ENCODE results near the gene MRPS10. TPM values are rescaled to one million over a fixed set of nuclear protein-coding genes. Genes with fewer than 3 reads are reported as not detected.

Gene MRPS10
- total and polyA plus RNA-seq, 10 of the 15 experiments (the other 5 are each of a cell fraction or from before 2014, with no cell fraction given) = 28.5 to 83.3 (median 52.8) TPM

GRCh38 chr6:42226161-42226611 lies 8.5 kb upstream of the MRPS10 start:
- POLR2A ChIA-PET = interaction anchor here (0.9 to 3.0 kb wide), 4 partner anchors 10 to 284 kb away, joined by 3 to 14 read pairs (median 3); no protein-coding TSS in a partner anchor

More at GRCh38 chr6:42226161-42226611, 8.5 kb upstream of the MRPS10 start:
- DNase-seq (ENCODE audit: low read depth, low spot score) (no peak), FAIRE-seq (no peak), ATAC-seq (no peak)
- H3K9me3 ChIP-seq (replicated peaks; ENCODE audit: control insufficient read depth, insufficient read depth, low read length) = no peaks in the 10 kb centered on the region
- no peaks in the 10 kb centered on the region for H4K20me1 ChIP-seq (ENCODE audit: control insufficient read depth, insufficient read depth)
- H3K4me2 ChIP-seq (ENCODE audit: control insufficient read depth, insufficient read depth) = no peak overlapping the region
- intact Hi-C loops (cut with micrococcal nuclease; ENCODE audit: unreplicated experiment) (no loop called here), in situ Hi-C loops (cut with MboI) (no loop called here)
- 71% methylated on average over 3 of the region's 3 CpGs for WGBS (ENCODE audit: insufficient coverage, insufficient replicate concordance, low lambda C conversion rate, missing lambda C conversion rate)
- H3K27me3 ChIP-seq (replicated peaks in 1 of 2; ENCODE audit: control insufficient read depth in 2 of 2, insufficient read depth in 2 of 2, low read length in 1 of 2) = no peaks in the 10 kb centered on the region
- RAD21 ChIA-PET (ENCODE audit: unreplicated experiment) = interaction anchor here (1.1 to 2.8 kb wide), 4 partner anchors 10 to 283 kb away, joined by 3 to 11 read pairs (median 4); no protein-coding TSS in a partner anchor
- BruUV-seq (replicated peaks) = no TSS peak
- H3K27ac ChIP-seq (ENCODE audit: control insufficient read depth, insufficient read depth) = no peak overlapping the region
- H3K9ac ChIP-seq (ENCODE audit: control insufficient read depth, insufficient read depth, low read length) = no peak overlapping the region
- TF ChIP-seq GATAD2B (conservative IDR thresholded peaks at IDR 0.05; ENCODE audit: low read depth) (no peak), PKNOX1 (IDR thresholded peaks at IDR 0.05) (no peak), TAF1 (IDR thresholded peaks at IDR 0.05; ENCODE audit: borderline replicate concordance, low read depth, low read length) (no peak), EGR1 (IDR thresholded peaks at IDR 0.05; ENCODE audit: borderline replicate concordance in 1 of 2, low read depth in 2 of 2, low read length in 2 of 2) (no peak)
- SMC1A ChIA-PET (ENCODE audit: uncharacterized antibody, unreplicated experiment) = interaction anchor here (4.5 to 6.1 kb wide), 2 partner anchors 10 to 13 kb away, joined by 31 to 49 read pairs; no protein-coding TSS in a partner anchor
- H3K36me3 ChIP-seq (ENCODE audit: control insufficient read depth in 2 of 2, insufficient read depth in 2 of 2, low read length in 1 of 2) = no peaks in the 10 kb centered on the region
- H2AFZ ChIP-seq (ENCODE audit: control insufficient read depth, low read depth, low read length) = no peak overlapping the region
- no peak overlapping the region for H3K4me3 ChIP-seq
- no peaks in the 10 kb centered on the region for H3K79me2 ChIP-seq (ENCODE audit: control insufficient read depth, insufficient read depth, low read length)
- CTCF ChIA-PET = interaction anchor here (0.9 to 5.9 kb wide), 6 partner anchors 11 to 334 kb away, joined by 3 to 57 read pairs (median 4); no protein-coding TSS in a partner anchor
- H3K4me1 ChIP-seq (ENCODE audit: control insufficient read depth, insufficient read depth, low read length) = no peaks in the 10 kb centered on the region; the same call in 1 of the 2 replicates

Measured in GM12878 (cell line).